Measurements from ENCODE around the gene ENO3.

Gene ENO3

DNA sequence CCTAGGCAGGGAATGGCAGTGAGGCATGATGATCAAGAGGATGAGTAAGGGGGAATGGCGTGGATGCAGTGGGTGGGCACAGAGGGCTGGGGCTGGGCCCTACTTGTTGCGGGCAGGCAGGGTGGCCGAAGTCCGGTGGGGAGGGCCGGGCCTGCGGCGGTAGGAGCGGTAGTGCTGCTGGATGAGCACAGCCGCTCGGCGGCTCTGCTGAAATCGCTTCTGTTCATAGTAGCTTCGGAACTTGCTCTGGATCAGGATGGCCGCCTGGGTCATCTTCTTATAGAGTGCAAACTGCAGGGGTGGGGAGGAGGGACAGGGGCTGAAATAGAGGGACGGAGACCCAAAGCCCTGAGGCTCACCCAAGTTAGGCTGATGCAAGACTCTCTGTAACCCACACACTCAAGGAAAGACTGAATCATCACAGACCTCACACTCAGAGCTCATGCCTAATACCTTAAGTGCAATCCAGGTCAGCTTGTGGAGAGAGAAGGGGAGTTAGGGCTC, 18.2 kb downstream of the ENO3 start:
- Histone ChIP-seq H3K9ac (ENCODE audit: low read depth, low read length) (peak overlapping the region; percentile 73), H3K4me1 (ENCODE audit: insufficient read depth, low read length) (peaks cover 15% of the 10 kb centered on the region), H3K9me3 (ENCODE audit: control insufficient read depth, insufficient read depth, low read length) (no peaks in the 10 kb centered on the region), H3K36me3 (ENCODE audit: insufficient read depth, low read length) (peaks cover 5% of the 10 kb centered on the region; the same call in 1 of the 2 replicates)

DNA sequence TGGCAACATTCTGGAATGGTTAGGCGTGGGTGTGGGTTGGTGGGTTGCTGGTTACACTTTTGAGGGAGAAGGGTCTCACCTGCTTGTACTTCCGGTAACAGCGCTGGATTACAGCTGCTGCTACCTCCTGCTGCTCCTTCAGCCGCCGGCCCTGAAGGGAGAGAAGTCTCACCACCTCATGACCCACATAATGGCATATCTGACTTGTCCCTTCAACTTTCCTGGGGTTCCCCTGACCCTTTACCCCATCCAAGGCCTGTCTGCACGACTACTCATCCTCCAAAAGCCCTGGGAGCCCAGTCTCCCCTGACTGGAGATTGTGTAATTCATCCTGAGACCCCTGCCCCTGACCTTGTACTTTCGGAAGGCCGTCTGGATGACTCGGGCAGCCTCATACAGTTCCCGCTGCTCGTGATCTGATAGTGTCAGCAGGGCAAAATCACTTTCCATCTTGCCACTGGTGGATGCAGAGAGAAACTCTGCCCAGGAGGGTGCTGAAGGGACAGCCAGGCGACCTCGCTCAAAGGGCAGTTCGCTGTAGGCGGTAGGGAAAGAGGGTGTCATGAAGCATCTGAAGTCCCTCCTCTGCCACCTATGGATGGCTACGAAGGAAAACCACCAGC, 18.7 kb downstream of the ENO3 start:
- H3K9me3 ChIP-seq (ENCODE audit: control insufficient read depth, insufficient read depth, low read length): no peaks in the 10 kb centered on the region
- peaks cover 5% of the 10 kb centered on the region; the same call in 1 of the 2 replicates for H3K36me3 ChIP-seq (ENCODE audit: insufficient read depth, low read length)
- peaks cover 15% of the 10 kb centered on the region for H3K4me1 ChIP-seq (ENCODE audit: insufficient read depth, low read length)
- peak overlapping the region; percentile 73 for H3K9ac ChIP-seq (ENCODE audit: low read depth, low read length)

- Histone ChIP-seq H3K36me3 (ENCODE audit: insufficient read depth, low read length) (peaks cover 5% of the 10 kb centered on the region; the same call in 1 of the 2 replicates), H3K4me1 (ENCODE audit: insufficient read depth, low read length) (peaks cover 15% of the 10 kb centered on the region), H3K9ac (ENCODE audit: low read depth, low read length) (no peak overlapping the region), H3K9me3 (ENCODE audit: control insufficient read depth, insufficient read depth, low read length) (no peaks in the 10 kb centered on the region)
These were observed 19.4 kb downstream of the ENO3 start for GRCh38 chr17:4970273-4970672.

GRCh38 chr17:4971826-4972225, 20.9 kb downstream of the ENO3 start:
- Histone ChIP-seq H3K36me3 (ENCODE audit: insufficient read depth, low read length) (peaks cover 5% of the 10 kb centered on the region; the same call in 1 of the 2 replicates), H3K9ac (ENCODE audit: low read depth, low read length) (no peak overlapping the region), H3K4me1 (ENCODE audit: insufficient read depth, low read length) (peaks cover 15% of the 10 kb centered on the region), H3K9me3 (ENCODE audit: control insufficient read depth, insufficient read depth, low read length) (no peaks in the 10 kb centered on the region)

GRCh38 chr17:4972322-4972721, 21.4 kb downstream of the ENO3 start:
- H3K36me3 ChIP-seq (ENCODE audit: insufficient read depth, low read length): peaks cover 5% of the 10 kb centered on the region; the same call in 1 of the 2 replicates
- H3K4me1 ChIP-seq (ENCODE audit: insufficient read depth, low read length): peaks cover 15% of the 10 kb centered on the region
- H3K9me3 ChIP-seq (ENCODE audit: control insufficient read depth, insufficient read depth, low read length): no peaks in the 10 kb centered on the region
- no peak overlapping the region for H3K9ac ChIP-seq (ENCODE audit: low read depth, low read length)

DNA sequence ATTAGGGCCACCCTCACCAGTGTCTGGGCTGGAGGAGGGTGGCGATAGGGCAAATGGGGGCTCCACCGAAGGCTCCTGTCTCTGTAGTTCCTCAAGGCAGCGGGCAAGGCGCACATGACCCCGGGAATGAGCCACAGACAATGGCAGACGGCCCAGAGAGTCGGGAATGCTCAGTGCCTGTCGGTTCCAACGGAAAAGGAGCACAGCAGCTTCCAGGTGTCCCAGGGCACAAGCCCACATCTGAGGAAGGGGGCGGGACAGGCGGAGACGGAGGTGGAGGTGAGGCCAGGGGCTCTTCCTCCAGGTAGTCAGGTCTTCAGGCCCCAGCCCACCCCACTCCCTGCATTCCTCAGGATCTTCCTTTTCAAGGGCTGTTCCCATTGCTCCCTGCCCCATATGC, 21.8 kb downstream of the ENO3 start:
- peaks cover 9% of the 10 kb centered on the region for H3K36me3 ChIP-seq (ENCODE audit: insufficient read depth, low read length)
- H3K4me1 ChIP-seq (ENCODE audit: insufficient read depth, low read length): peaks cover 15% of the 10 kb centered on the region
- H3K9ac ChIP-seq (ENCODE audit: low read depth, low read length): no peak overlapping the region
- H3K9me3 ChIP-seq (ENCODE audit: control insufficient read depth, insufficient read depth, low read length): no peaks in the 10 kb centered on the region

DNA sequence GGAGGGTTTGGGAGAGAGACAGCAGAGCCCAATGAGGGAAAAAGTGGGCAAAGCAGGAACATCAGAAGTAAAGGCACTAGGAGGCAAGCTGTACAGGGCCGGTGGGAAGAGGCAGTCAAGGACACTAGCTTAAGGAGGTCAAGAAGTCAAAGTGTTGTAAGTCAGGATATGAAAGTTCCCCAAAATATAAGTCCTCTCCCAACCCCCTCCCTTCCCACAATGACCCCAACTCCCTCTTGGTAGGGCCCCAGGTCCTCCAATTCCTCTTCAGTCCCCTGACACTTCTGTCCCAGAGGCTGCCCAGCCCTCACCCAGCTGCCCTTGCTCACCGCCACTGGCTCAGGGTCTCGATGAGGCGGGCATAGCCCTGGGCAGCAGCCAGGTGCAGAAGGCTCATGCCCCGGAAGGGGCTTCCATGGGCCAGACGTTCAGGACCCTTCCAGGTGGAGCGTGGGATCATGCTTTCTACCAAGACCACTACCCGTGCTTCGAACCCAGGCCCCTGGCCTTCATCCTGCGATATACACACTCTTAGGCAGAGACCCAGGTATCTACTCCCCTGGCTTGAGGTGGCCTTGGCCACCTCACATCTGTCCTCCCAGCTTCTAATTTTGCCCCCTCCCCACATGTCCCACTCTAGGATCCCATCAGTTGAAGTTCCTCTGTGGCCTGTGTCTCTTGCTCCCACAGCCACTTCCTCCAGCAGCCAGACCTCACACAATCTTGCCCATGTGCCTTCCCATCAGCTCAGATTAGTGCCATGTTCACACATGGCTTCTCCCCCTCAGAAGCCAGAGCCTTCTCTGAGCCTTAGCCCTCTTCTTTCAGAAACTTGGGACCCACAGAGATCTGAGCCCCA, 22.6 kb downstream of the ENO3 start:
- peaks cover 15% of the 10 kb centered on the region for H3K4me1 ChIP-seq (ENCODE audit: insufficient read depth, low read length)
- no peak overlapping the region for H3K9ac ChIP-seq (ENCODE audit: low read depth, low read length)
- peaks cover 12% of the 10 kb centered on the region for H3K36me3 ChIP-seq (ENCODE audit: insufficient read depth, low read length)

DNA sequence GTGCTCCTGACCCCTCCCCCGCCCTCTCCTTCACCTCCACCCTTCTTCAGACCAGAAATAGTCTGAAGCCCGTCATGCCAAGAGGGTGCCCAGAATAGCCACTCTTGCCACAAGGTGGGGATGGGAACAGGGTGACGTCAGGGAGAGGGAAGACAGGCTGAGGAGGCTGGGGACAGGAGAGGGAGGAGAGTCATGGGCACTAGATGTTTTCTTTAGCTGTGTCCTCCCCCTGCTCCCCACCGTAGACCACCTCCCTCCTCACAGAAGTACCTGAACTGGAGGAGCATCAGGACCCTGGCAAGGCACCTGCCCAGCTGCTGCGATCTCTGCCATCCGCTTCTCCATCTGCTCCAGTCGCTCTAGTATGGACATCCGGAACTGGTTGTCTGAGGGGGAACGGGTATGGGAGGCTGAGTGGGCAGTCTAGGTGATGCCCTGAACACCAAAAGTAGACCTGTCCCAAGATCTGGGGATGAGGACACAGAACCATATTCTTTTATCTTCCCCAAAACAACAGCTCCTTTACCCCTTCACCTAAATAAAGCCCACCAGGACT, 23.3 kb downstream of the ENO3 start:
- H3K9me3 ChIP-seq (ENCODE audit: control insufficient read depth, insufficient read depth, low read length): no peaks in the 10 kb centered on the region
- peaks cover 15% of the 10 kb centered on the region for H3K4me1 ChIP-seq (ENCODE audit: insufficient read depth, low read length)
- peaks cover 13% of the 10 kb centered on the region for H3K36me3 ChIP-seq (ENCODE audit: insufficient read depth, low read length)
- no peak overlapping the region for H3K9ac ChIP-seq (ENCODE audit: low read depth, low read length)

More for the DNA sequence above, 22.6 kb downstream of the ENO3 start:
- no peaks in the 10 kb centered on the region for H3K9me3 ChIP-seq (ENCODE audit: control insufficient read depth, insufficient read depth, low read length)

DNA sequence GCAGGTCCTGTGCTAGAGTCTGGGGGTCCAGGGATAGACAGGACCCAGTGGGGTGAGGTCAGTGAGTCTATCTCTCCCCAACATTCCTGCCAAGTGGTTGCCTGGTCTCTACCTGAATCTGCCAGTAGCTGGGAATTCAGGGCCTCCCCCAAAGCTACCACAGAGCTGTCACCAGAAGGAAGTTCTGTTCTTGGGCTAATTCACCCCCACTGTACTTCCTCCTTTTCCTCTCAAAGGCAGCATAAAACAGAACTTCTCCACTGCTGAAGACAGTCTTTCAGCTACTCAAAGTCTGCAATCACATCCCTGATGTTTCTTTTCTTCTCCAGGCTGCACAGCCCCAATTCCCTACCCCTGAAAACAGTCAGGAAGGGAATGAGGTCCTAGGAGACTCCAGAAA, 27.8 kb downstream of the ENO3 start:
- H3K36me3 ChIP-seq (ENCODE audit: insufficient read depth, low read length): peaks cover 8% of the 10 kb centered on the region; the same call in 1 of the 2 replicates
- H3K4me1 ChIP-seq (ENCODE audit: insufficient read depth, low read length): peaks cover 5% of the 10 kb centered on the region
- no peaks in the 10 kb centered on the region for H3K9me3 ChIP-seq (ENCODE audit: control insufficient read depth, insufficient read depth, low read length)
- H3K9ac ChIP-seq (ENCODE audit: low read depth, low read length): no peak overlapping the region

GRCh38 chr17:4980644-4981216, 29.8 kb downstream of the ENO3 start:
- peaks cover 5% of the 10 kb centered on the region for H3K4me1 ChIP-seq (ENCODE audit: insufficient read depth, low read length)
- H3K9ac ChIP-seq (ENCODE audit: low read depth, low read length): no peak overlapping the region
- H3K36me3 ChIP-seq (ENCODE audit: insufficient read depth, low read length): peaks cover 8% of the 10 kb centered on the region; the same call in 1 of the 2 replicates
- no peaks in the 10 kb centered on the region for H3K9me3 ChIP-seq (ENCODE audit: control insufficient read depth, insufficient read depth, low read length)

- no peaks in the 10 kb centered on the region for H3K9me3 ChIP-seq (ENCODE audit: control insufficient read depth, insufficient read depth, low read length)
- no peak overlapping the region for H3K9ac ChIP-seq (ENCODE audit: low read depth, low read length)
- peaks cover 5% of the 10 kb centered on the region for H3K4me1 ChIP-seq (ENCODE audit: insufficient read depth, low read length)
- H3K36me3 ChIP-seq (ENCODE audit: insufficient read depth, low read length): peaks cover 8% of the 10 kb centered on the region; the same call in 1 of the 2 replicates
These were observed 31.4 kb downstream of the ENO3 start for GRCh38 chr17:4982305-4982704.

DNA sequence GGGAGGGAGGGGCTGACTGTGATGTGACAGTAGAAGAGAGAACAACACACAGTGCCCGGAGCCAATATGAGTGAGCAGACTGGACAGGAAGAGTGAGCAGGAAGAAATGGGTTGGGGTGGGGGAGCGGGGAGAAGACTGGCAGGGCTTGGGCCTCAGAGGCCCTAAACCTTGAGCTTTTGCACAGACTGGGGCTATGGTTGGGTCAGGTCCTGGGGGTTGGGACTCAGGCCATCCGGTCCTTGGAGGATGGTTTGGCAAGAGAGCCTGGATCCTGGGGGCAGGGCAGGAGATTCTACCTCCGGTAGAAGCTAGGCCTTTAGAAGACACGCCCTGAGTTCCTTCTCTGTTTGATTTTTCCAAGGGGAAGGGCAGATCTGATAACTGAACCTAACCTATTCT, 35.5 kb downstream of the ENO3 start:
- no peaks in the 10 kb centered on the region for H3K9me3 ChIP-seq (ENCODE audit: control insufficient read depth, insufficient read depth, low read length)
- H3K4me1 ChIP-seq (ENCODE audit: insufficient read depth, low read length): peaks cover 4% of the 10 kb centered on the region; the same call in 1 of the 2 replicates
- peak overlapping the region; percentile 70 for H3K9ac ChIP-seq (ENCODE audit: low read depth, low read length)
- no peaks in the 10 kb centered on the region; the same call in 1 of the 2 replicates for H3K36me3 ChIP-seq (ENCODE audit: insufficient read depth, low read length)

DNA sequence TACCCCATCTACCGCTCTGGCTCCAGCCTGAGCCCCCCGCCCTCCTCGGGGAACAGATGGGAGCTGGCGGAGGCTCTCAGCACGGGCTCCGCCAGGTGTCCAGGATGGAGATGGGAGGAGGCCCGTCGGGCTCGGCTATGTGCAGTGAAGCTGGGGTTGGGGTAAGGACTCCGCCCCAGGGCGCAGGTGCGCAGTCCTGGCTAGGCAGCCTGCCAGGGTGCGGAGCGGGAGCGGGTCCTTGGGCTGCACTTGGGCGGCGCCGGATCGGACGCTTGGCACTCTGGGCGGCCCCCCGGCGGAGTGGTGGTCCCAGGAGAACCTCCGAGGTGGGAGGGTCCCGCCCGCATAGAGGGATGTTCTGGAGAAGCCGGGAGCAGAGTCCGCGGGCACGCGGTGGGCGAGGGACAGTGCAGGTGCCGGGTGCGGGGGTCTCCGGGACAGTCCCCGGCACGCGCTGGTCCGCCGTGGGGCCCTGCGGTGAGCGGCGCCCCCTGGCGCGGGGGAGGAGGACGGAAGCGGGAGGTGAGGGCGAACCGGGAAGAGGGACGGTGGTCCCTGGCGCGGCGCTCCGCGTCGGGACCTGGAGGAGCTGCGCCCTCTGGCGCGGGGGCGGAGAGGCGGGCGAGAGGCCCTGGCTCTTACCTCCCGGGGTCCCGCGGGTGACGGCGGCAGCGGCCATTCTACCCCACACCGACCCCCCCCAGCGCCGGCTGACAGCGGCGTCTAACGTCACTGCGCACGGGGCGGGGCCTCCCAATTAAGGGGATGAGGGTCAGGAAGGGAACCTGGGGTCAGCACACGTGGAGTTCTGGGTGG, 36.2 kb downstream of the ENO3 start, which contains the start of gene CAMTA2:
CAMTA2 (minus strand) TSS at position 725 of the 816 bp plus-strand sequence. CDS start 1,453 bp downstream, outside the sequence.
- Histone ChIP-seq H3K9me3 (ENCODE audit: control insufficient read depth, insufficient read depth, low read length) (no peaks in the 10 kb centered on the region), H3K9ac (ENCODE audit: low read depth, low read length) (peak within 1 kb of the TSS; percentile 70), H3K36me3 (ENCODE audit: insufficient read depth, low read length) (no peaks in the 10 kb centered on the region; the same call in 1 of the 2 replicates), H3K4me1 (ENCODE audit: insufficient read depth, low read length) (peaks cover 4% of the 10 kb centered on the region; the same call in 1 of the 2 replicates)
